ENCODE data around the gene HEBP2.

The HEBP2 gene

GRCh38 chr6:138397128-138398122, 6.6 kb upstream of the HEBP2 start:
- DNase-seq = no peak

- no peak for DNase-seq
Measured at GRCh38 chr6:138400326-138400725, 3.7 kb upstream of the HEBP2 start.

DNA sequence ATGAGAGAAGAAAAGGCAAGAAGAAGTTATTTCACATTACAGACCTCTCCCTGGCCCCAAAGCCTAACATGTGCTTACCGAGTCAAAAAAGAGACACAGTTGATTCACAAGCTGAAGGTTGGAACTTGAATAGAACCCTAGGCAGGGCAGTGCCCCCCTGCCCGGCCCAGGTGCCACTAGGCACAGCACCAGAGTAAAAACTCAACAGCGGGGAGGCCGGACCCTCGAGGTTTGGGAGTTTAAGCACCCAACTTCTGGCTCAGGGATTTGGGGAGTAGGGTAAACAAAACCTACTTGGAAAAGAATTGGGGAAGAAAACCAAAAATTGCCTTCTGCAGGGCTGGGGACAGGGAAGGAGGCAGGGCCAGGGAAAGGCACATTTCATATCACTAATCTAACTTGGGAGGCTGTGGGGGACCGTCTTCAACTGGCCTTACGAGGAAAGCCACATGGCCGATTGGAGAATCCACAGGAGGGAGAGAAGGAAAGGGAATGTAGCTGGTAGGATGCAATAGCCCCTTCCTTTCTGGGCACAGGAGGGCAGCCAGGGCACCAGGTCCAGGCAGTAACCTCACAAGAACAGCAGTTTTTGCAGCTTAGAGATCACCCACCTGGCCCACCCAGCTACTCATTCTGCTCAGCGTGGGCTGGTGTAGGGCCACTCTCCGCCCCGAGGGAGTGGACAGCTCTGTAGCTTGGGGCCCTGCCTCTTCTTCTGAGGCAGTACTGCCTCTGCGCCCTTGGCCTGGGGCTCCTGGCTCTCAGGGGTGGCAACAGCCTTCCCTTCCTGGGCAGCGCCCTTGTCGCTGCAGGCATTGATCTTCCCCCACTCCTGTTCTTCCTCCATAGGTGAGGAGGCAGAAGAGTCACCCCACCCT, 1.8 kb upstream of the HEBP2 start:
- DNase-seq = no peak

DNA sequence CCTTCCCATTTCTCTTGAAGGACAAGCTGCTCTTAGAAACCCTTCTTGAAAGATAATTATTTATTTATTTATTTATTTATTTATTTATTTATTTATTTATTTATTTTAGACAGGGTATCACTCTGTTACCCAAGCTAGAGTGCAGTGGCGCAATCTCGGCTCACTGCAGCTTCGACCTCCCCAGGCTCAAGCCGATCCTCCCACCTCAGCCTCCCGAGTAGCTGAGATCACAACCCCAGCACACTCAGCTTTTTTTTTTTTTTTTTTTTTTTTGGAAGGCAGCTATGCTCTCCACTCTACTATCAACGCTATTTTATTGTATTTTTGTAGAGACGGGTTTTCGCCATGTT, 1.2 kb upstream of the HEBP2 start:
- DNase-seq = no peak

DNA sequence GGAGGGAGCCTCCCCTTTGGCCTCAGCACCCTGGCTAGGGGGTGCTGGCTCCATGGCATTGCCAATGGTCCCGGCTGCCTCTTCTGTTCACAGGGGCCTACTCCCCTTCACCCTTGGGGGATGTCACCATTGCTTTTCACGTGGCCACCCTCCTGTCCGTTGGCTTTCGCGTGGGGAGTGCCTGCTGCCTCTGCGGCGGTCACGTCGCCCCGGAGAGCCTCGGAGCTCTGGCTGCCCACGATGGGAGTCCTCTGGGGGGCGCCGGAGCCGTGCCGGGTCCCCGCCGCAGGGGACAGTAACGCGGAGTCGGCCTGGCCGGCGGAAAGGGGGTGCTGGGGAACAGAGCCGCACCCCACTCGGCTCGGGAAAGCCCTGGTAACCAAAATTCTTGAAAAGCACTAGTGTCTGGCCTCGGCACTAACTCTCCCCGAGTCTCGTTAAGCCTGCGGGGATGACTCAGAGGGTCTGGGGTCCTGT, 661 bp upstream of the HEBP2 start:
- peak; percentile 61 for DNase-seq

DNA sequence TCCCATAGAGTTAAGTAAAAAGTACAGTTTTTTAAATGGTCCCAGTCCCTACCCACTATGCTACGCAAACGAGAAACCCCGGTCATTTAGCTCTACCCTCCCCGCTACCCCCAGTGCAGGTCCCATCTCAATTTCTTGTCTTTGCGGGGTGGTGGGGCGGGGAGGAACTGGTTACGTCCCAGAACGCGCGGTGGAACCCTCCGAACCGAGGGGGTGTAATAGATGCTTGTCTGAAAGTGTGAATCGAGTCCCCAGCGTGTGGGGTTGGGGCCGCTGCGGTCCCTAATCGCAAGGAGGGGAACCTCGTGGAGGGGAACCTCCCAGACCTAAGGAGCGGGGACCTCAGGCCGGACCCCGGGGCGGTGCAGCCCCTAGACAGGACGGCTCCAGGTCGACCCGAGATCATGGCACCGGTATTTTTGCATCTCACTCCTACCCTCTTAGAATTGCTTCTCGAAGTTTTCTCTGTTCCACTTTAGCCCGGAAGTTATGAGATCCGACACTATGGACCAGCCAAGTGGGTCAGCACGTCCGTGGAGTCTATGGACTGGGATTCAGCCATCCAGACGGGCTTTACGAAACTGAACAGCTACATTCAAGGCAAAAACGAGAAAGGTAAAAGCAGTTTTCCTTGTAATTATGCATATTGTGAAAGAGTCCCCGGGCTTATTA, 779 bp downstream of the HEBP2 start:
- DNase-seq = peak; percentile 37

DNA sequence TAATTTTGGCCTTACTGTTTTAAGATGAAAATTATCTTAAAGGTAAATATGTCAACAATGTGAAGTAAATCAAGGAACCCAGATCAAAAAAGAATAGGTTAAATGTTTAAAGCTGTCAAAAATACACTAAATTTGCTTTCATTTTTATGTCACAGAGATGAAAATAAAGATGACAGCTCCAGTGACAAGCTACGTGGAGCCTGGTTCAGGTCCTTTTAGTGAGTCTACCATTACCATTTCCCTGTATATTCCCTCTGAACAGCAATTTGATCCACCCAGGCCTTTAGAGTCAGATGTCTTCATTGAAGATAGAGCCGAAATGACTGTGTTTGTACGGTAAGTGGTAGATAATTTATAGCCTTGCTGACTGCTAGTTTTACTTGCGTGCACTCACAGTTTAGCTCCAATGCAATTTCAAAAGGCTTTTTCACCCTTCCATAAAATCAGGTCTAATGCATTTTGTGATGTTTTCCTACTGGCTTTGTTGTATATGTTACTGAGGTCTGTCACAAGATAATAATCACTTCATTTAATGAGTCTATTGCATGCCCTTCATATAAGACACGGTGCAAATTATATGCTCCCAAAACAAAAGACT, 1.9 kb downstream of the HEBP2 start:
- DNase-seq = peak; percentile 95

- DNase-seq = peak; percentile 85
Measured at GRCh38 chr6:138406443-138406842, 2.4 kb downstream of the HEBP2 start.

- DNase-seq = no peak
Measured at GRCh38 chr6:138410048-138410735, 6.2 kb downstream of the HEBP2 start.

GRCh38 chr6:138410972-138411880, 7.2 kb downstream of the HEBP2 start:
- DNase-seq = no peak

- DNase-seq = no peak
Measured at GRCh38 chr6:138415125-138415524, 11.1 kb downstream of the HEBP2 start.

DNA sequence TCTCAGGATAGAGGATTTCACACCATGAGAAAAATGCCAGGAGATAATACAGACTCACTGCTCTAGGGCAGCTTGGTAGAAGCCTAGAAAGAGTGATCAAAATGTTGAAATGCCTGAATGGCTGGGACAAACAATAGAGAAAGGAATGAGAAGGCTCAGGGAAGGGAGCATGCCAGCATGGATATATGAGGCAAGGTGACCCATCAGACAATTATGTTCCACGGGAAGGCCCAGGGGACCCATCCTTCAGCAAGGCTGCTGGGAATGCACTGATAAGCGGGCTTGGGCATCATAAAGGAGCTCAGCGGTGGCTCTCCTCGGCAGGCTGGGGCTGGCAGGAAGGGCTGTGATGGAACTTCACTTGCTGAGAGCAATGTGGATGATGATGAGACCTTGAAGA, 12.2 kb downstream of the HEBP2 start:
- no peak for DNase-seq

DNA sequence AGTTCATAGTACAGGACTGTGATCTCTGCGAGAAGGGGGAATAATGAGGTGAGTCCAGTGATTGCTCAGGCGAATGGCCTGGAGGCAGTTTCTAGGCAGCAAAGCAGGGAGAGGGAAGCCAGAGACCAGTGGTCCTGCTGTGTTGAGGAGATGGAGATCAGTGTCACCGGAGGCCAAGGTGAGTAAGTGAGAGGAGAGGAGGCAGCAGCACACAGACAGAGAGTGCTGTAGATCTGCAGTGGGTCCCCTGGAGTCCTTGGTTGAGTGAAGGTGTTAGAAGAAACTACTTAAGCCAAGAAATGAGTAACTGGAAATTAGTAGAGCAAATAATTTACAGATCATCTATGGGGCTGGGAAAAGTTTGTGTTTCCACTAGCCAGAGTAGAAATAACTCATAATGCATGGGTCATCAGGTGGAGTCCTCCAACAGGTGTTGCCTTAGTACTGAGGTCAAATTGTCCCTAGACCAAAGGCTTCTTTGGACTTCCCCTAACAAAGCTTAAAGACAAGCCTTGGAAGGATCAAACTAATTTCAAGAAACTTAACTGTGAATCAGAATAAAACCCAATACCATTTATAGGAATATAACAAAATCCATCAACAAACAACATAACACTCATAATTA, 13.6 kb downstream of the HEBP2 start:
- no peak for DNase-seq

DNA sequence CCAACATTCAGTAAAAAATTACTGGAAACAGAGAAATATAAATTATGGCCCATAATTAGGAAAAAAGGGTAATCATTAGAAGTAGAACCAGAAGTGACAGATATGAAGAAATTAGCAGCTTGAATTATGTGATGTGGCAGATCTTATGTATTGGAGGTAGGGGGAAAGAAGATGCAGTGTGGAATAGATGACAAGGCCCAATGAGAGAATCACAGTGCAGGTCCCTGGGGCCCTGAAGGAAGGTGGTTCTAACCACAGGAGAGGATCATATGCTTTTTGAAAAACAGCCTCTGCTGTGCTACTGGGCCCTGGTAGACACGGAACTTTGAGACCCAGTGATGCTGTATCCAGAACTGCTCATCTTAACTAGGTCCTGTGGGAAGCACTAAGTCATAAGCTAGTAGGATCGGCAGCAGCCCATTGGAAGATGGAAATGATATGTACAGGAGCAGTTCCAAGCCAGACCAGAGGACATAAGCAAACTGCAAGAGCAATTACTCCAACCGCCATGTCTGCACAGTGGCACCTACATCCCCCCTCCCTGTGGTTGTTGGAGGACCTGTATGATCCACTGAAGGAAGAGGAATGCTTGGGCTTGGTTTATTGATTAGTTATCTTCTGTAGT, 14.2 kb downstream of the HEBP2 start:
- no peak for DNase-seq

DNA sequence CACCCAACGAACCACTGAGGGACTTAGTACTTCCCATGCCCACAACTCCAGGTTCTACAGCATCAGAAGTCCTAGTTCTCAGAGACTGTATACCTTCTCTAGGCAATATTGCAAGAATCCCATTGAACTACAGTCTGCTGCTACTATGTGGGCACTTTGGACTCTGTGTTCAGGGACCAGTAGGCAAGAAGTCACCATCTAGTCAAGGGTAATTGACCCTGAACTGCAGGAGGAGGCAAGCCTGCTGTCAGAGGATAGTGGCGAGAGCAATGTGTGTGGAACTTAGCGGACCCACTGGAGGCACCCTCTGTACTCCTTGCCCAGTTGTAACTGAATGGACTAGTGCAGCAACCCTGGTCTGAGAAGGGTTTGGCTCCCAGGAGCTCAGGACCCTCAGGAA, 15.7 kb downstream of the HEBP2 start:
- DNase-seq = no peak

DNA sequence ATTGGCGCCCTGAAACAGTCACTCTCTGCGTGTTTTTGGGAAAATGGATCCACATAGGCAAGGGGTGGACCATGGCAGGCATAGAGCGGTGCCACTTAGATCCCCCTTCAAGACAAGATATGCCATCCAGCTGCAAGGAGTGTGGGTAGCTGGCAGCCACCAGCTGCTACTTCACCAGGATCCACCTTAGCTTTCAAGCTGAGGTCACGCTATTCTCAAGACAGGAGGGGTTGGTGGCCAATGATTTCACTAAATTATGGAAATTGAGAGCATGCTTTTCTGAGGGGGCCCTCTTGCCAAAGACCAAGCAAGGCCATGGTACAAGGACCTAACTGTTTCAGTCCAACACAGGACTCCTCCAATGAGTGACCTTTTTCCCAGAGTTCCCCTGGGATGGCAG, 16.3 kb downstream of the HEBP2 start:
- DNase-seq = no peak

- no peak for DNase-seq
Measured at GRCh38 chr6:138421089-138421488, 17.1 kb downstream of the HEBP2 start.

GRCh38 chr6:138421608-138422007, 17.6 kb downstream of the HEBP2 start:
- no peak for DNase-seq

GRCh38 chr6:138422861-138423260, 18.8 kb downstream of the HEBP2 start:
- no peak for DNase-seq
